Measurements from ENCODE around the gene TBCA.
"Not testable (repeated sequence)": the region's sequence is repeated elsewhere in the genome, so short reads cannot be mapped to it uniquely, and the experiment has no call there.

Gene TBCA

DNA sequence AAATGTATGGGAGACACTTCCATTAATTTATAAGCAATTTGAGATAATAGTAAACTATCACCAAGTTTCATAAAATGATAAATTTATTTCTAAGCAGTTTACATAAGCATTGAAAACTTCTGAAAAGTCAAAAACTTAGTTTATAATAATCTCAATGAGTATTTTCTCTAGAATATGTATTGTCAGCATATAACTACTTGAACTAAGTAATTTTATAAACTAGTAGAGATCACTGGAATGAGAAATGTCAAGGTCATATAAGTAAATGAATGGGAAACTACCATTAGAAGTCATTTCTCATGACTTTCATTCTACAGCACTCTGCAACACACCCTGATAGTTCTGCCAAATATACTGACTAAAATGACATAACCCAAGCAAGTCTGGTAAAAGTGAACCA lies 3.4 kb downstream of the TBCA start:
- DNase-seq (ENCODE audit: low read depth) = no peak

DNA sequence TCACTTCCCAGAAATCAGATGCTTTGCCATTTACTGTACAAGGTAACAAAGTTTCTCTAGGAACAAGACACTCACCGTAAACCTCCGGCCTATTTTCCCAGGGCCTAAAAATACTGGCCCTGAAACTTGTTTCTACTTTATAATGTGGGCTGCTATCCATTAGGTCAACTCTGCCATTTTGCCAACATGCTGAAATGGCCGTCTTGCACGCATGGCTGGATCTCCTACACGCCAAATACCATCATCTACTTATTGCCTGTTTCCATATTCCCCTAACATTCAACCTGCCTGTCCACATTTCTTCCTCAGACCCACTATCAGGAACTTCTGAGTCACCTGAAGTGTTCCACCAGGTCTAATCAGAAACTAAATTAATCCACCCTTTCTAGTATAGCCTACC lies 4.7 kb downstream of the TBCA start:
- no peak for DNase-seq (ENCODE audit: low read depth)

DNA sequence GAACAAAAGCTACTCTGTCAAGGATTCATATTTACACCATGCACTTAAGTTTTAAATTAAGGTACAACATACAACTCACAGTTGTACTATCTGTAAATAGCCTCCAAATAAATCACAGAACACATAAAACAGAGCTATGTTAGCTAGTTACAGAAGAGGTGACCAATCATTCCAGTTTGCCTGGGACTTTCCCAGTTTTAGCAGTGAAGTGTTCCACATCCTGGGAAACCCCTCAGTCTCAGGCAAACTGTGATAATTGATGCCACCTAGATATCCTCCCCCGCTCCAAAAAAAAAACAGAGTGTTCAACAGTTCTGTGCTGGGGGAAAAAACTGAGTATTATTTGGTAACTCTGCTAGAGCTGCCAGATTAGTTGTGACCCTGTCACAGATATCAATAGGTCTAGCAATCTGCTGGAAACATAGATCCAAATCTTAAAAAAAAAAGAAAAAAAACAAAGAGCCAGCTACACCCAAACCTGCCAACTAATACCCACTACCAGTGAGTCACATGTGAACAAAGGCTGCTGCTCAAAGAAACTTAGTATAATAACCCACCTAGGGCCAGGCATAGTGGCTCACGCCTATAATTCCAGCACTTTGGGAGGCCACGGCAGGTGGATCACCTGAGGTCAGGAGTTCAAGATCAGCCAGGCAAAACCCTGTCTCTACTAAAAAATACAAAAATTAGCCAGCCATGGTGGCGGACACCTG lies 5.7 kb downstream of the TBCA start:
- no peak for DNase-seq (ENCODE audit: low read depth)

DNA sequence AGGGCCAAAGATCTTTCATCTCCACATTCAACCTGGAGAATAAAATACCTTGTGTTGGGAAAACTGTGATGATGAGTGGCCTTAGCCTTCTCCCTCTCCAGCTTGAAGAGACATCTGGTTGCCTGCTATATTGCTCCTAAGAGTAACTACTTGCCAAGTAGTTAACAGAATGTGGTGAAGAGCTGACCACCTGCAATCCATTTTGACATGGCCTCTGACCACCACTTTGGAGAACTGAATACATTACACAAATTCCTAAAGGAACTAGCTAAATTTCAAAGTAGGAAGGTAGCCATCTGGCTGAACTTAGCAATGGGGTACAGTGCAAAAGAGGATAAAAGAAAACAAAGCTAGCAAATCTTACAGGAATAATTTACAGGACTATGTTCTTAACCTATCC lies 7.2 kb downstream of the TBCA start:
- DNase-seq (ENCODE audit: low read depth) = no peak

DNA sequence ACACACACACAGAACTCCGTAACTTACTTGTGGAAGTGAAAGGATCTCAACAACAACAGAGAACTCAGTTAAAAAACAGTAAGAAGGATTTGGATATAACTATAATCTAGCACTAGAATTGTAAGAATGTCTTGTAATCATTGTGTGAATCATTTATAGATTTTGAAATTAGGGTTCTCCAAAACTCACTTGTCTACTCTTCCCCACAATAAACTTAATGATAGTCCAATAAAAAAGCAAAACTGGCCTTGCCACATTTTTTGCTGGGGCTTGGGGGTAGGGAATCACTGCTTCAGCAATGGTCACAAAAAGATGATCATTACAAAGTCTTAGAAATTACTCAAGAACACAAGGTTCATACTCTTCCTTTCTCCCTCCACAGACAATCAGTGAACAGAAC lies 8.8 kb downstream of the TBCA start:
- DNase-seq (ENCODE audit: low read depth) = no peak

DNA sequence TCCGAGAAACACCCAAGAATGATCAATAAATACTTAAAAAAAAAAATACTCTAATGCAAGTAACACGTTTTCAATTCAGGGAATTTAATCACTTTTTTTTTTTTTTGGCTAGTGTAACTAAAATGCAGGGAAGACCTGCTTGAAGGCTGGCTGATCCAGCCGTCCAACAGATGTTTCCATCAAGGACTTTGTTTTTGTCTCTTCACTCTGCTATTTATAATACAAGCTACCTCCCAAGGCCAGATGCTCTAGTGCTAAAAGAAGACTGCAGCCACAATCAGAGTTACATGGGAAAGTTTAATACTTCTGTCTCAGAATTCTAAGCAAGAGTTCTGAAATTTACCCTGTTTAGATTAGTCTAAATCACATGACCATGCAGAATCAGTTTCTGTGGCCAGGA lies 14.5 kb downstream of the TBCA start:
- no peak for DNase-seq (ENCODE audit: low read depth)

DNA sequence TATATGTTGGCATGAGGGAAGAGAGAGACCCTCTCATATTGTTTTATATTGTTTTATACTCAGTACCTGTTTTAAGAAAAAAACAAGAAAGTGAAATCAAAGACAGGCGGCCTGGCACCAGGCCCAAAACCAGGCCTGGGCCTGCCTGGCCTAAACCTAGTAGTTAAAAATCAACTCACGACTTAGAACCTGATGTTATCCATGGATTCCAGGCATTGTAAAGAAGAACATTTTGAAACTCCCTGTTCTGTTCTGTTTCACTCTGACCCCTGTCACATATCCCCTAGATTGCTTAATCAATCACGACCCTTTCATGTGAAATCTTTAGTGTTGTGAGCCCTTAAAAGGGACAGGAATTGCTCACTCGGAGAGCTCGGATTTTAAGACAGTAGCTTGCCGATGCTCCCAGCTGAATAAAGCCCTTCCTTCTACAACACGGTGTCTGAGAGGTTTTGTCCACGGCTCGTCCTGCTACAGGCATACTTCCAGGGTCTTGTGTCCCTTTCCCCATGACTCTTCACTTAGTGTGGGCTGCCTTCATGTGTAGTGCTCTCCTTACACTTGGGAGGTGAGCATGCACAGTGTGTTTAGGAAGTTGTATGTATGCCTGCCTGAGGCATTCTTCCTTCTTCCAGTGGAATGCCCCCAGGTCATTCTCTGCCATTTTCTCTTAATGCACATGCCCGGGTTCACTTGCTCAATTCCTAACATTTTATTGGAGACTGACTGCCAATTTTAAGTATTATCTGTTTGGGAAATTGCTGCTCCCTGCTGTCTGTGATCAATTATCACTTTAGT lies 17.8 kb downstream of the TBCA start:
- DNase-seq (ENCODE audit: low read depth) = no peak

DNA sequence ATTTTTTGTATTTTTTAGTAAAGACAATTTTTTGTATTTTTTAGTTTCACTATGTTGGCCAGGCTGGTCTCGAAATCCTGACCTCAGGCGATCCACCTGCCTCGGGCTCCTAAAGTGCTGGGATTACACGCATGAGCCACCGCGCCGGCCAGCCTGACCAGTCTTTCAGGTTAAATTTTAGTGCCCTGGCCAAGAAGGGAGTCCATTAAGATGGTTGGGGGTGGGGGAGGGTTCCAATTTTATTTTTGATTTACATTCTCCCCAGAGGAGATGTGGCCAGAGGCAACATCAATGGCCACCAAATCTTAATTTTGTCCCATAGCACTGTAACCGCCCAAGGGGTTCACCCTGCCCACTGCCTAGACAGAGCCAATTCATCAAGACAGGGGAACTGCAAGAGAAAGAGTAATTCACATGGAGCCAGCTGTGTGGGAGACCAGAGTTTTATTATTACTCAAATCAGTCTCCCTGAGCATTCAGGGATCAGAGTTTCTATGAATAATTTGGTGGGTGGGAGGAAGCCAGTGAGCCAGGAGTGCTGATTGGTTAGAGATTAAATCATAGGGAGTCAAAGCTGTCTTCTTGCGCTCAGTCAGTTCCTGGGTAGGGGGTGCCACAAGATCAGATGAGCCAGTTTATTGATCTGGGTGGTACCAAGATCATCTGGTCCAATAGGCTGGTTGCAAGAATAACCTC lies 24.7 kb downstream of the TBCA start:
- DNase-seq (ENCODE audit: low read depth) = no peak

DNA sequence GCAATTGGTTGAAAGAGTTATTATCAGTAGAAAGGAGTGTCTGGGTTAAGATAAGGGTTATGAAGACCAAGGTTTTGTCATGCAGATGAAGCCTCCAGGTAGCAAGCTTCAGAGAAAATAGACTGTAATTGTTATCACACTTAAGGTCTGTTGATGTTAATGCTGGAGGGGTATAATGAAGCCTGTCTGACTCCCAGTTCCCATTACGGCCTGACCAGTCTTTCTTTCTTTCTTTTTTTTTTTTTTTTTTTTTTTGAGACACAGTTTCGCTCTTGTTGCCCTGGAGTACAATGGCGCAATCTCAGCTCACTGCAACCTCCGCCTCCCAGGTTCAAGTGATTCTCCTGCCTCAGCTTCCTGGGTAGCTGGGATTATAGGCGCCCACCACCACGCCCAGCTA lies 25.2 kb downstream of the TBCA start:
- DNase-seq (ENCODE audit: low read depth) = not testable (repeated sequence)

DNA sequence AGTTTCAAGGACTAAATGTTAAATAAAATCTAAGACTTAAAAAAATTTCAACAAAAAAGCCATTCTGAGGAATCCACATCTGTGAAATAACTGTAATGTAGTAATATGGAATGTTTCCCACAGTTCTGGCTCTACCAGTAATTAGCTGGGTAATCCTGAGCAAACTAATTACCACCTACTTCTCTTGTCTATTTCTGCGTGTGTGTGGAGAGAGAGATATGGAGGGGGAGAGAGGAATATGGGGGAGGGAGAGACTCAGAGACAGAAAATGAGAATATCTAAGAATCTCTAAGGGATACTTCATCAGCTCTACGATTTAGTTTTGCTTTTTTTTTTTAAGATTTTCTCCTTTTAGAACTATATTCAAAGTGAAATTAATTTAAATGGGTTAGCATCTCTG lies 28.0 kb downstream of the TBCA start:
- no peak for DNase-seq (ENCODE audit: low read depth)

DNA sequence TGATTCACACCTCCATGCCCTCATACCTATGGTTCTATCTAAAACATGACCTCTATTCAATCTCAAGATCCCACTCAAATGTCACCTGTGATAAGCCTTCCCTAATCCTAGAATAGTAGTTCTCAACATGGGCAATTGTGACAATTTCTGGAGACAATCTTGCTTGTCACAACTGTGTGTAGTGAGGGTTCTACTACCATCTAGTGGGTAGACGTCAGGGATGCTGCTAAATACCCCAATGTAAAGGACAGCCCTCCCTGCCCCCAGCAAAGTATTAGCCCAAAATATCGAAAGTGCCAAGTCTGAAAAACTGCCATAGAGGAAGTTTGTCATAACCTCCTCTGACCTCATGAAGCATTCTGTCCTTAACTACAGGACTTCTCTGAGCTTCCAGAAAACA lies 32.0 kb downstream of the TBCA start:
- DNase-seq (ENCODE audit: low read depth) = no peak

DNA sequence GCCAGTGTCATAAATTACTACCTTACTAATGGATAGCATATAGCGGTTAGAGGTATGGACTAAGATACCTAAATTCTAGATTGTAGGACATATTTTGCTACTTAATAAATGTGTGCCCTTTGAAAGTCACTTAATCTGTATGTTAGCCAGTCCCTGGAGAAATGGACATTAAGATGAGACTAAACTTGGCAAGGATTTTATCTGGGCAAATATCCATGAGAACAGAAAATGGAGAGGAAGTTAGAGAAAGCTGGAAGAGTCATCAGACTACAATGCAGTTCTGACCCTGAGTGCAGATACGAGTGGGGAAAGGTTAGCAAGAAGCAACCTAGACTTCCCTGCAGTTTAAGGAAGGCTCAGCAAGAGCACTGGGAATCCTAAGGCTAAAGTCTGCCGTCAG lies 33.0 kb downstream of the TBCA start:
- DNase-seq (ENCODE audit: low read depth) = no peak

DNA sequence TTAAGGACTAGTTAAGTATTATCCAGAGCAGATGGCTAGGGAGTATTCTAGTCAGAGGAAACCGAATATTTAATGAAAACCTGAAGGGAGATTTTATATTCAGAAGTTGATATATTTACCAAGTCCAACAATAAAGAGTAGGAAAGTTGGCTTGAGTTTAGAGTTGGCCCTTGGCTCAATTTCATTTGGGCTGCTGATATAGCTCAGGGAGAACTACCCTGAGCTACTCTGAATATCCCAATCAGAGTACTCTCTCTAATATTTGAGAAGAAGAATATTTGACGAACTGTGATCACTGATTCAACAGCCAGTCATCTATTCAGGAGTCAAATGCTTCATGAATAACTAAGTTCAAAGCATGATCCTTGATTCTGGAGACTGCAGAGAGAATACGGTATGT lies 34.5 kb downstream of the TBCA start:
- DNase-seq (ENCODE audit: low read depth) = no peak

DNA sequence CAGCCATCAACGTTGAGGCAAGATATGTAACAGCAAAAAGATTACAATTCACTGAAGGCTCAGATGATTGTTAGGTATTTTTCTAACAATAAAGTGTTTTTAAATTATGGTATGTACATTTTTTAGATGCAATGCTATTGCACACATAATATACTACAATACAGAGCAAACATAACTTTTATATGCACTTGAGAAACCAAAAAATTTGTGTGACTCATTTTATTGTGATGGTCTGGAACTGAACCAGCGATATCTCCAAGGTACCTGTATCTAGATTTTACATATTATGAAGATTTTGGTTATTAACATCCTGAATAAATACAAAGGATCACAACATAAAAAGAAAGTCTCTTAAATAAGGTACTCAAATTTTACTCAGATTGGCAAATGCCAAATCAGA lies 41.3 kb downstream of the TBCA start:
- no peak for DNase-seq (ENCODE audit: low read depth)

DNA sequence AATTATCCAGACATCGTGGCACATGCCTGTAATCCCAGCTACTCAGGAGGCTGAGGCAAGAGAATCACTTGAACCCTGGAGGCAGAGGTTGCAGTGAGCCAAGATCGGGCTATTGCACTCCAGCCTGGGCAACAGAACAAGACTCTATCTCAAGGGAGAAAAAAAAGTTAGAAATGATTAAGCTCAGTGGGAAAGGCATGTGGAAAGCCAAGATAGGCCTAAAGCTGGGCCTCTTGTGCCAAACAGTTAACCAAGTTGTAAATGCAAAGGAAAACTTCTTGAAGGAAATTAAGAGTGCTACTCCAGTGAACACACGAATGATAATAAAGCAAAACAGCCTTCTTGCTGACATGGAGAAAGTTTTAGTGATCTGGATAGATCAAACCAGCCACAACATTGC lies 43.0 kb downstream of the TBCA start:
- DNase-seq (ENCODE audit: low read depth) = no peak

DNA sequence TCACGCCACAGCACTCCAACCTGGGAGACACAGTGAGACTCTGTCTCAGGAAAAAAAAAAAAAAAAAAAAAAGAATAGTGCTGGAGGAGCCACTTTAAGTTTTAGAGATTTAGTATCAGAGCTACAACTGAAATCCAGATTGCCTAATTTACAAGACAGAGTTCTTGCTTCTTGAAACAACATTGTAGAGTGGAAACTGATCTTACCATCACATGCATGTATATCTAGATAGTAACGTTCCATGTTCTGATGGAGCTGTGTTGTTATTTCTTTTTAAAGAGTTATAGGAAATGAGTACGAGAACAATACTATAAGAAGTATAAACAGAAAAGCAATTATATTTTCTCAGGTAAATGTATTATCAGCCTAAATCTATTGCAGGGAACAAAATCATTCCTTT lies 48.9 kb downstream of the TBCA start:
- DNase-seq (ENCODE audit: low read depth) = no peak

DNA sequence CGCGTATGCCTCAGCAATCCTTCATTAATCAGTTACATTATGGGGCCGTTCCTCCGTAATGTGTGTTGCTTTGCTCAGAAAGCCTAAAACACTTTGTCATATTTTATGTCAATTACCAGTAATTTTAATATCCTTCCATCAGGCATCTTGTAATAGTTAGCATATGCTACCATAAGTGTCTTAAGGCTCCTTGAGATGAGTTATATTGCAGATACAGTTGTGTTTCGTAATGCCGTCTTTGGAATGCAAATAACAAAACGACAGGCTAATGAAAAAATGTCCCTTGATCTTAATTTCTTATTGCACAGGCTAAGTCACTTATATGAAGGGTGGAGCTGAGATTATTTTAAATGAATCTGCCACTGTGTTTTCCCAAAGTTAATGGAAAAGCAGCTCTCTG lies 50.5 kb downstream of the TBCA start:
- no peak for DNase-seq (ENCODE audit: low read depth)

DNA sequence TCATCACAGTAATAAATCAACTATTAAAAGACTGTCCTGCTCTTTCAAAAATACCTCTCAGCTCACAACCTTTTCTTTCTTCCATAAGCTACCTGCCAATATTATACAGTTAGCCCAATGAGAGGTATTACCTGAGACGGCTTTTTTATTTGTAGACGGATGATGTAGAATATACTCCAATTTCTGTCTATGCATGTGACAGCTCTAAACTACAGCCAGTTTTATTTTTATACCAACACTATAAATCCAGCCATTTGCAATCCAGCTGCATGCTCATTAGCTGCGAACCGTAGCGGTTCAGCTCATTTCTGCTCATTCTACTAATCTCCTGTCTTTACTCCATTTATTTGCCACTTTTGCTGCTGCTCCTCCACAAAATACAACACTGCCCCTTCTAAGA lies 51.2 kb downstream of the TBCA start:
- no peak for DNase-seq (ENCODE audit: low read depth)

DNA sequence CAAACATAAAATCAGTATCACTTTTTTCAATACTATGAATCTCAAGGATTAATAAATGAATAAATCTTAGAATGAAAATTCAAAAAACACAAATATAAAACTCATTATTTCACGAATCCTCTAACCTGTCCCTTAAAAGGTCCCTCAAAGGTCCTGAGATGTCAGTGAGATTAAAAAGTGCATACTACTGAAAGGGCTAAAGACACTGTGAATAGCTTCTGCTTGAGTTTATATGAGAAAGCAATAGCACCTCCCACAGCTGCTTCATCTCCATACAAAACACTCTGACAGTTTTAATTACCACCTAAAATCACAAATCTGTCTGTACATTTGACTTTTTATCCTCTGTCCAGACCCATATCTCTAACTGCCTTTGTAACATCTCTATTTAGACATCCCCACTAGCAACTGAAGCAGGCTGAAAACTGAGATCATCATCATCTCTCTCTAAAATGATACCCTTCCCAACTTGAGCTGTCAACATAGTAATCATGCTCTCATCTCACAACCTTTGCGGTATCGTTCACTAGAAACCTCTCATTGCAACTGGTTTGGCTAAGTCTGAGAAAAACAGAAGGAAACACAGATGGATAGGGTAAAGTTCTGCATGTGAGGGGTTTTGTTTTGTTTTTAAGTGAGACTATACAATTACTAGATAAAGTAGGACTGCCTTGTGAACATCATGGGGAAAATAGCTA lies 56.3 kb downstream of the TBCA start:
- no peak for DNase-seq (ENCODE audit: low read depth)

DNA sequence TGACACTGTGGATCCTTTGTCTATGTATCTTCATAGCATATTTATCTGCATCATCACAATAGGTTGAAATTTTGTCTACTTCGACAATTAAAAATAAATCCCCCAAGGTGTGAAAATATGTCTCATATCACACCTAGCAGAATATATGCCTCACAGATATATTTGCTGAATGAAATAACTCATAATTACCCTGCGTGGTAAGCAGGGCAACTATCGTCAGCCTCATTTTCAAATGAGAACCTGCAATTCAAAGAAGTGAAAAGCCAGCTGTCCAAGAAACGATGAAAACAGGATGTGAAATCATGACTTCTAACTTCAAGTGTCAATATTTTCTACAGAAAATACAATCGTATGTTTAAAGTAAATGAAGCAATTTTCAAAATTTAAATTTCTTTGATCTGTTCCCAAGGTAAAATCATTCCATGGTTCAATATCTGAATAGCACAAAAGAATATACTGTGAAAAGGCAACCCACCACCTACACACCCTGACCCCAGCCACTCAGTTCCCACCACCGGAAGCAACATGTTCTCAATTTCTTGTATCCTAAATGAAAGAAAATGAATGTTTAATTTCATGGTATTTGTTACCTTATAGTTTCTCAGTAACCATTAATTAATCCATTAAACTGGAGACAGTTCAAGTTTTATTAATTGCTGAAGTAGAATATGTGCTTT lies 57.1 kb downstream of the TBCA start:
- no peak for DNase-seq (ENCODE audit: low read depth)

DNA sequence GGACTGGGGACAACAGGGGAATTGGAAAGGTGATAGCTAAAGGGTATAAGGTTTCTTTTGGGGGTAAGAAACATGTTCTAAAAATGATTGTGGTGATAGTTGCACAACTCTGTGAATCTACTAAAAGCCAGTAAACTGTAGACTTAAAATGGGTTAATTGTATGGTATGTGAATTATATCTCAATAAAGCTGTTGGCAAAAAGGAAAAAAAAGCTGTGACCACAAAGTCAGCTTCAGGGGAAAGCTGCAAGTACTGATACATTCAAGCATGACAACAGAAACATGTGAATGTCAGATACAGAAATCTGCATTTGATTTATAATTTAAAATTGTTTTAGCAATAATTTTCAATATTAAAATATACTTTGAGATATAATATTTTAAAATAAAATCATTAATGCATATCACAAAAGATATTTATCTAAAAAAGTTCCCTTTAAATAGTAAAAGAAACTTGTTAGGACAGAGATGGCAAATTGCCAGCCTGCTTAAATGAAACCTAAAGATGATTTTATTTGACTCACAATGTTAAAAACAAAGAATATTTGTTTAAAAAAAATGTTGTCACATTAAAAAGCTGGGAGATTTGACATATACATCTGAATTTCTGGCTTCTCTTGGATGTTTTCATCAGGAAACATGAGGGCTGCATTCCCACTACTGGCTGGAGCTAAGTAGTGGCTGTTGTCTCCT lies 66.0 kb downstream of the TBCA start:
- DNase-seq (ENCODE audit: low read depth) = no peak

Data from HS-27A (cell line).